DMS153 (cell line): ENCODE data around the gene CEACAM1.
"Not testable (repeated sequence)": the region's sequence is repeated elsewhere in the genome, so short reads cannot be mapped to it uniquely, and the experiment has no call there.

Experiments
- DNase-seq: peaks from one replicate; lab custom pipeline; 2025; lab: John Stamatoyannopoulos, UW

CEACAM1 gene

DNA sequence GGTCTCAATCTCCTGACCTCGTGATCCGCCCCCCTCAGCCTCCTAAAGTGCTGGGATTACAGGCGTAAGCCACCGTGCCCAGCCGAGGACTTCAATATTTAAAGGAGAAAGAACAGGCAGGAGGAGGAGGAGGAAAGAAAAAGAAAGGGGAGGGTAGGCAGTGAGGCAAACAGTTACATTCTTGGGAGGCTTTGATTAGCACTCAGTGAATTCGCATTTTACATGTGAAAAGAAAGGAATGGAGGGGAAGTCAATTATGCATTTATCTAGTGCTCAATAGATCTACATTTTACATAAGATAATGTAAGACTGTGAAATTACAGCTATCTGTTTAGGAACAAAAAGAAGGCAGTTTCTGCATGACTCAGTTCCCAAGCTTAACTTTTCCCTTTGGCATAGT is 54.6 kb downstream of the CEACAM1 start:
- no peak for DNase-seq

DNA sequence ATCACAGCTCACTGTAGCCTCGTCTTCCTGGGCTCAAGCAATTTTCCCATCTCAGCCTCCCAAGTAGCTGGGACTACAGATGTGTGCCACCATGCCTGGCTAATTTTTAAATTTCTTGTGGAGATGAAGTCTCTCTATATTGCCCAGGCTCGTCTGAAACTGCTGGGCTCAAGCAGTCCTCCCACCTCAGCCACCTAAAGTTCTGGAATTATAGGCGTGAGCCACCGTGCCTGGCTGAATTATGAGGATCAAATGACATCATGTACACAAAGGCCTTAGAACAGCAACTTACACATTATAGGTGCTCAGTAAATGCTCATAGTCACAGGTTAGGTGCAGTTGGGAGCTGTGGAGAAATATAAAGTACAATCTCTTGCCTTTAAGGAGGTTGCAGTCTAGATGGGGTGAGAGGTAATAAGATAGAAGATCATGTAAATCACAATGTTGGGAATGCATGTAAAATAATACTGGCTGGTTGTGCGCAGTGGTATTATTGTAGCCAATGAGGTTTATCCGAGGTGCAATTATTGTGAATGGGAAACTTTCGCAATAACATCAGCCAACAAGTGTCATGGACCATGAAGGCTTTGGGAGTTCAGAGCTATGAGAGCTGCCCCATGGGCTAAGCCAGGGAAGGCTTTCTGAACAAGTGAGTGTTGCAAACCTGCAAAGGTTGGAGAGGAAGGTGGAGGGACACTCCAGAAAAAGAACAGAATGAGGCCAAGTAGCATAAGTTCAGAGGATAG is 55.7 kb downstream of the CEACAM1 start:
- DNase-seq = no peak

DNA sequence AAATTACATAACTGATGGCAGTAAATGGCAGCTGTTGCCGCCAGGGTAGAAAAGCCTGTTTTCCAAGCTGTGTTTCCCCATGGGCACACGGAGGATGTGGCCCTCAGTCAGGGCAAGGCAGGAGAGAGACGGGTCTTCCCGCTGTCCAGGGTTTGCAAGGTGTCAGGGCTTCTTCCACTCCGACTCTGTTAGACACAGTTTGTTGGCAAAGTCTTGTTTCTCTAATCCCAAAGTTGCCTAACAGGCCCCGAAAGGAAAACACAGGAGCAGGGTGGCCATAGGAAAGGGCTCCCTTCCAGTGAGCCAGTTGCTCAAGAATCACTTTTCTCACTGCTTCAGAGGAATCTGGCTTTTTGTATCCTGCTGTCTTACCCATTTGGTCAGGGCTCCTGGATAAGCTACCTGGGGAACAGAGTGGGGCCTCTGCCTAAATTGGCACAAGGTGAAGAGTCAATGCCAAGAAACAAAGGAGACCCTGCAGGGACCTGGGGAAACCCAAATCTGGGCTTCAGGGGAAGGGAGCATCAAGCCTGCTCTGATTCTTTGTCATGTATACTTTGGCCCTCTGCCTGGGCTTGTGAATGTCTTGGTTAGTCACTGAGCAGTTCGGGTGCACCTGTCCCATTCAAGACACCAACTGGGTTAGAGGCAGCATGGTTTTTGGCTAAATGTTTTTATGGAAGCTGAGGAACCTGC is 56.6 kb downstream of the CEACAM1 start:
- no peak for DNase-seq

DNA sequence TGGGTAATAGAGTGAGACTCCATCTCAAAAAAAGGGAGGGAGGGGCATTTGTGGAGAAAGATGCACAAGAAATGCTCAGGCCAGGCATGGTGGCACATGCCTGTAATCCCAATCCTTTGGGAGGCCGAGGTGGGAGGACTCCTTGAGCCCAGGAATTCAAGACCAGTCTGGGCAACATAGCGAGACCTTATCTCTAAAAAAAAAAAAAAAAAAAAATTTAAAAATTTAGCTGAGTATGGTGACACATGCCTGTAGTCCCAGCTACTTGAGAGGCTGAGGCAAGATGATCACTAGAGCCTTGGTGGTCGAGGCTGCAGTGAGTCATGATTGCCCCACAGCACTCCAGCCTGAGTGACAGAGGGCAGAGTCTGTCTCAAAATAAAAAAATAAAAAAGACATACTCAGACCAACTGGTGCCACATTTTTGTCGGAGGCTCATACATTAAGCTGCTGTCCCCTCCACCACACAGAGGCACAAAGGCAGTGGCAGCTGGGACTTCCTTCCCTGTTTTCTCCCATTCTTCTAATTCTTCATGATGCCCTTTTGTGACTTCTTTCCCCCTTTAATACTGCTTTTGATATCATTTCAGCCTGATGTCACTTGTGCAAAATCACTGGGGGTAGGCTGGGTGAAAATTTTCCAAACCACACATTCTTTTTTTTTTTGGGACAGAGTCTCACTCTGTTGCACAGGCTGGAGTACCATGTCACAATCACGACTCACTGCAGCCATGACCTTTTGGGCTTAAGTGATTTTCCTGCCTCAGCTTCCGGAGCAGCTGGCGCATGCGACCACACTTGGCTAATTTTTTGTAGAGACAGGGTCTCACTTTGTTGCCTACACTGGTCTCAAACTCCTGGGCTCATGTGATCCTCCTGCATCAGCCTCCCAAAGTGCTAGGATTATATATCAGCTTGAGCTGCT is 58.7 kb downstream of the CEACAM1 start:
- no peak for DNase-seq

DNA sequence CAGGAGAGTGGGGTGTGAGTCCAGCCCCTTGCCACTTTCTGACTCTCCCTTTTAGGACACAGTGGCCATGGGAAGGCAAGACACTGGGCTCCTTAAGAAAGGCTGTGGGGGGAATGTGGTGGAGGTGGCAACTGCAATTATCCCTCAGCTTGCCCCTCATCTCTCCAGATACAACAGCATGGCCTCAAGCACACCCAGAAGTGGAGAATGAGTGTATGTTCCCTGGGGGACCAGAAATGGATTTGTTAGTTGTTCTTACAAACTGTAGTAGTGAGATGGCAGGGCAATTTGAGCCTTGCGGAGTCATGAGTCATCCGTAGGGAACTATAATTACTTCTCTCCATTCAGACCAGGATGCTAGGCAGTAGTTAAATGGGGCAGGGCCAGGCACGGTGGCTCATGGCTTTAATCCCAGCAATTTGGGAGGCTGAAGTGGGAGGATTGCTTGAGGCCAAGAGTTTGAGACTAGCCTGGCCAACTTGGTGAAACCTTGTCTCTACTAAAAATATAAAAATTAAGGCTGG is 59.9 kb downstream of the CEACAM1 start:
- DNase-seq = no peak

DNA sequence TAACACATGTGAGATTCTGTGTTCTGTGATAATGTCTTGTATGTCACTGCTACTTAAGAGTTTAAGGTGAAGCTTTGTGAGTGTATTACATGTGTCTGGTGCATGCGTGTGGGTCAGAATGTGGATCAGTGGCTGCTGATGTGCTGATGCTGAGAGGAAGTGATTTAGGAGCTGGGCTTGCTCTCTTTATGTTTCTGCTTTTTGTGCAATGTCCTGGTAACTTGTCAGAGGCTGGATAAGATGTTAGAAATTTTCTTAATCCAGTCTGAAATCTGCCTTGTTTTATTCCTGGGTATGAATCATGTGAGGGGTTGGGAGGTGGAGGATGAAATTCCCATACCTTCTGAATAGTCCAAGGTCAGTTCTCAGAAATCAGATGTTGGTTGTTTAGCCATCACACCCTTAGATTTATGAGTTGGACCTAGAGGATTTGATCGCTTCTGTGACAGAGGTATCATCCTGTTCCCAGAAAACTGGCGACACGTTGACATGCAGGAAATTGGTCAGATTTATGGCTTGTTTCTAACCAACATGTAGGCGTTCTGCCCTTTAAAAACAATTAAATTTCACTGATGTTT is 61.0 kb downstream of the CEACAM1 start:
- no peak for DNase-seq

DNA sequence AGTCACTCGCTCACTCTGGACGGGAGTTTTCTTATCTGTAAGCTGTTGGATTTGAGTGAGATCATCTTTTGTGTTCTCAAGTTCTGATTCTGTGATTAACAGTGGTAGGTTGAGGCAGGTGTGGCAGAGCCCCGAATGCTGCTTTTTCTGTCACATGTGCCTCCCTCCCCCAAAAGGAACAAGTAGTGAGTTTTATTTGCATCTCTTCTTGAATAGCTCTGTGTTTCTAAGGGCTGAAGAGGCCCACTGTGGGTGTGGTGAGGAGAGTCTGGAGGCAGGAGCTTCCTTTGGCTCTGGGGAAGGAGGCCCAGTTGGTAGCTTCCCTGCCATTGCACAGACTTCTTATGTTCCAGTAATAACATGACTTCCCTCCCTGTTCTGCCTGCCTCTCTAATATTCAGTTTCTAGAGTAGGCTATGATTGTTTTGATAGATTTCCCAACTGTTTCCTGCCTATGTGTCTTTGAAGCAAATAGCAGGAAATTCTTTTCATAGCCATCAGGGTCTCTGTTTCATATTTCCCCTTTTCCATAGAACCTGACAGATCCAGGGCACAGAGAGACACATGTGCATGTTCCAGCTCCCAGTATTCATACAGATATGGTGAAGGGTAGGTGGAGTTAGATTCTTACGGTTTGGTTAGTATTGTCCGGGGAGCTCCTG is 61.6 kb downstream of the CEACAM1 start:
- DNase-seq = no peak

DNA sequence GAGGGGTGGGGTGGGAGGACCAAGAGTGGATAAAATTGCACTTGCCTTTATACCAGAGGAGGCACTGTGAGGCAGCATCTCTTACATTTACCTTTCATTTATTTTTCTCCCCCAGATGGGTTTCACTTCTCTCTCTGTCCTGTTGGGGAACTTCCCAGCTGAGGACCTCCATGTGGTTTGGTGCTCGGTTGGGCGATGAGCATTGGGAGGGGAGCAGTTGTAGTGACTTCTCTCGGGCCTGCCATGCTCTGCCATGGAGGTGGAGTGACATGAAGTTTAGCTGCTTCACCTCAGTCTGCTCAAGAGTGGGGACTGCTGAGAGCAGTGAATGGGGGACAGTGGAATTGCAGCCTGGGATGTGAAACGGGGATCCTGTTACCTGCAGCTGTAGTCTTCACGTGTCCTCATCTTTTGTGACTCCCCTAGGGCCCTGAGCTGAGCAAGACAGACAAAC is 62.4 kb downstream of the CEACAM1 start:
- no peak for DNase-seq

DNA sequence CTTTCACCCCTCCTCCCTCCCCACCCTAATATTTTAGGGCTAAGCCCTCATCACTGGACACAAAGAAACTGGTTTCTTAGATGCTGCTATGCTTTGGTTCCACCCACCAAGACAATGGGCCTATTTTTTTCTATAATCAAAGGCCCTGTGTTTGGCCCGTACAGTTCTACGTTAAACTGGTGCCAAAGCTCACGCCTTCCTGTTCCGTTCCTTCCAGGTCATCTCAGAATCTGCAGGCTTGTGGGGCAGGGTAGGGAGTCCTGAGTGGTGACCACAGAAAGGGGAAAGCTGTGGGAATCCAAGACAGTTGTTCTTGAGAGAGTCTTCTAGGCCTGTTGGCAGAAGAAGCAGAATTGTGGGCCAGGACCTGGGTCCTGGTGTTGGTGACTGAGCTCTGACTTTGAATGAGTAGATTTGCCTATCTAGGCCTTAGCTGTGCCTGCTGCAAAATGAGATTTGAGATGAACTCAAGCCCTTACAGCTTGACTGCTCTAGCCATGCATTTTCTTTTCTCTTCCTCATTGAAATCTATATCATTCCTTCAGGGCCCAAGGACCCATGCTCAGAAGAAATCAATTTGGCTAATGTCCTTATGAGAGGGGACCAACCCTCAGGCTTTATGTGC is 66.5 kb downstream of the CEACAM1 start:
- no peak for DNase-seq

DNA sequence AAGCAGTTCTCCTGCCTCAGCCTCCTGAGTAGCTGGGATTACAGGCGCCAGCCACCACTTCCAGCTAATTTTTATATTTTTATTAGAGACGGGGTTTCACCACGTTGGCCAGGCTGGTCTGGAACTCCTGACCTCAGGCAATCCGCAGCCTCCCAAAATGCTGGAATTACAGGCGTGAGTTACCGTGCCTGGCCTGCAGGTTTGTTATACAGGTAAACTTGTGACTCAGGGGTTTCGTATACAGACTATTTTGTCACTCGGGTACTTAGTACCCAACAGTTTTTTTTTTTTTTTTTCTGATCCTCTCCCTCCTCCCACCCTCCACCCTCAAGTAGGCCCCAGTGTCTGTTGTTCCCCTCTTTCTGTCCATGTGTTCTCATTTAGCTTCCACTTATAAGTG is 67.0 kb downstream of the CEACAM1 start:
- not testable (repeated sequence) for DNase-seq

DNA sequence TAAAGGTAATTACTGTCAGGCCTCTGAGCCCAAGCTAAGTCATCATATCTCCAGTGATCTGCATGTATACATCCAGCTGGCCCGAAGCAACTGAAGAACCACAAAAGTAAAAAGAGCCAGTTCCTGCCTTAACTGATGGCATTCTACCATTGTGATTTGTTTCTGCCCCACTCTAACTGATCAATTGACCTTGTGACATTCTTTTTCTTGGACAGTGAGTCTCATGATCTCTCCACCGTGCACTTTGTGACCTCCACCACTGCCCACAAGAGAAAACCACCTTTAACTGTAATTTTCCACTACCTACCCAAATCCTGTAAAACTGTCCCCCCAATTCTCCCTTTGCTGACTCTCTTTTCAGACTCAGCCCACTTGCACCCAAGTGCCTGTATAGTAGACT is 68.4 kb downstream of the CEACAM1 start:
- no peak for DNase-seq
